ENCODE data around the gene MCTP1. TPM values are rescaled to one million over a fixed set of nuclear protein-coding genes. Genes with fewer than 3 reads are reported as not detected.
"Not testable (repeated sequence)": the region's sequence is repeated elsewhere in the genome, so short reads cannot be mapped to it uniquely, and the experiment has no call there.

Gene MCTP1
- total RNA-seq, 1 experiment from 2014 or later = 25.8 TPM

DNA sequence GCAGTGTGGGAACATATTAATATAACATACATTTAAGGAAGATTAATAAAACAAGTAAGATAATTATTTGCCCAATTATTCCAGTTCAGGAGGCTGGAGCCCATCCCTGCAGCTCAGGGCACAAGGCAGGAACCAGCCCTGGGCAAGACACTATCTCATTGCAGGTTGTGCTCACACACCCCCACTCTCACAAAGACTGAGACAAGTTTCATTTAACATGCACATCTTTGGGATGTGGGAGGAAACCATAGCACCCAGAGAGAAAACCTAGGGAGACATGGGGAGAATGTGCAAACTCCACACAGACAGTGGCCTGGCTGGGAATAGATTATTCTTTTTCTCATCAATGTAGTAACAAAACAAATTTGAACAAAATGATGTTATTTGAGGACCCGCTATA, 279.1 kb downstream of the MCTP1 start:
- intact Hi-C loops (cut with micrococcal nuclease; ENCODE audit: unreplicated experiment) = no loop called here
- Histone ChIP-seq H3K27me3 (replicated peaks; ENCODE audit: insufficient read depth, low read depth, low read length, poor library complexity) (no peaks in the 10 kb centered on the region), H3K36me3 (ENCODE audit: insufficient read depth, low read length, poor library complexity, severe bottlenecking) (no peaks in the 10 kb centered on the region), H3K9me3 (ENCODE audit: low read depth, low read length, poor library complexity, severe bottlenecking) (peaks cover 8% of the 10 kb centered on the region), H3K4me1 (ENCODE audit: insufficient read depth, low read length, poor library complexity, severe bottlenecking) (no peaks in the 10 kb centered on the region), H3K27ac (ENCODE audit: low read depth, low read length, poor library complexity, severe bottlenecking) (no peak overlapping the region), H3K4me3 (ENCODE audit: low read depth, low read length, poor library complexity, severe bottlenecking) (no peak overlapping the region)
- BruUV-seq (replicated peaks) = no TSS peak
- DNase-seq (ENCODE audit: low spot score) = no peak
- ChIA-PET CTCF (no interaction called here), POLR2A (ENCODE audit: low non-redundant PET) (no interaction called here)
- TF ChIP-seq EZH2 (IDR thresholded peaks at IDR 0.05; ENCODE audit: borderline replicate concordance, low read depth, low read length, poor library complexity, severe bottlenecking) = no peak
- TF ChIP-seq, protein P1, sequence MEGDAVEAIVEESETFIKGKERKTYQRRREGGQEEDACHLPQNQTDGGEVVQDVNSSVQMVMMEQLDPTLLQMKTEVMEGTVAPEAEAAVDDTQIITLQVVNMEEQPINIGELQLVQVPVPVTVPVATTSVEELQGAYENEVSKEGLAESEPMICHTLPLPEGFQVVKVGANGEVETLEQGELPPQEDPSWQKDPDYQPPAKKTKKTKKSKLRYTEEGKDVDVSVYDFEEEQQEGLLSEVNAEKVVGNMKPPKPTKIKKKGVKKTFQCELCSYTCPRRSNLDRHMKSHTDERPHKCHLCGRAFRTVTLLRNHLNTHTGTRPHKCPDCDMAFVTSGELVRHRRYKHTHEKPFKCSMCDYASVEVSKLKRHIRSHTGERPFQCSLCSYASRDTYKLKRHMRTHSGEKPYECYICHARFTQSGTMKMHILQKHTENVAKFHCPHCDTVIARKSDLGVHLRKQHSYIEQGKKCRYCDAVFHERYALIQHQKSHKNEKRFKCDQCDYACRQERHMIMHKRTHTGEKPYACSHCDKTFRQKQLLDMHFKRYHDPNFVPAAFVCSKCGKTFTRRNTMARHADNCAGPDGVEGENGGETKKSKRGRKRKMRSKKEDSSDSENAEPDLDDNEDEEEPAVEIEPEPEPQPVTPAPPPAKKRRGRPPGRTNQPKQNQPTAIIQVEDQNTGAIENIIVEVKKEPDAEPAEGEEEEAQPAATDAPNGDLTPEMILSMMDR (conservative IDR thresholded peaks at IDR 0.05; ENCODE audit: low read depth, low read length) = no peak

GRCh38 chr5:94998670-94999069, 286.2 kb downstream of the MCTP1 start:
- H3K27me3 ChIP-seq (replicated peaks; ENCODE audit: insufficient read depth, low read depth, low read length, poor library complexity) = no peaks in the 10 kb centered on the region
- no peak overlapping the region for H3K27ac ChIP-seq (ENCODE audit: low read depth, low read length, poor library complexity, severe bottlenecking)
- peak; percentile 10 for DNase-seq (ENCODE audit: low spot score)
- ChIA-PET POLR2A (ENCODE audit: low non-redundant PET) (no interaction called here), CTCF (no interaction called here)
- H3K4me3 ChIP-seq (ENCODE audit: low read depth, low read length, poor library complexity, severe bottlenecking) = no peak overlapping the region
- no peaks in the 10 kb centered on the region for H3K9me3 ChIP-seq (ENCODE audit: low read depth, low read length, poor library complexity, severe bottlenecking)
- BruUV-seq (replicated peaks) = no TSS peak
- H3K4me1 ChIP-seq (ENCODE audit: insufficient read depth, low read length, poor library complexity, severe bottlenecking) = no peaks in the 10 kb centered on the region
- intact Hi-C loops (cut with micrococcal nuclease; ENCODE audit: unreplicated experiment) = no loop called here
- TF ChIP-seq, protein P1 (conservative IDR thresholded peaks at IDR 0.05; ENCODE audit: low read depth, low read length) = no peak
- TF ChIP-seq EZH2 (IDR thresholded peaks at IDR 0.05; ENCODE audit: borderline replicate concordance, low read depth, low read length, poor library complexity, severe bottlenecking) = no peak
- no peaks in the 10 kb centered on the region for H3K36me3 ChIP-seq (ENCODE audit: insufficient read depth, low read length, poor library complexity, severe bottlenecking)

- CTCF ChIA-PET; intact Hi-C loops (cut with micrococcal nuclease; ENCODE audit: unreplicated experiment): not testable (repeated sequence)
These were observed 290.4 kb downstream of the MCTP1 start for GRCh38 chr5:94994537-94994936.

GRCh38 chr5:94993491-94993890, 291.4 kb downstream of the MCTP1 start:
- H3K4me1 ChIP-seq (ENCODE audit: insufficient read depth, low read length, poor library complexity, severe bottlenecking) = no peaks in the 10 kb centered on the region
- TF ChIP-seq, protein P1 (conservative IDR thresholded peaks at IDR 0.05; ENCODE audit: low read depth, low read length) = no peak
- TF ChIP-seq EZH2 (IDR thresholded peaks at IDR 0.05; ENCODE audit: borderline replicate concordance, low read depth, low read length, poor library complexity, severe bottlenecking) = no peak
- BruUV-seq (replicated peaks) = no TSS peak
- no peak overlapping the region for H3K4me3 ChIP-seq (ENCODE audit: low read depth, low read length, poor library complexity, severe bottlenecking)
- no peak for DNase-seq (ENCODE audit: low spot score)
- POLR2A ChIA-PET (ENCODE audit: low non-redundant PET) = no interaction called here
- CTCF ChIA-PET = no interaction called here
- H3K9me3 ChIP-seq (ENCODE audit: low read depth, low read length, poor library complexity, severe bottlenecking) = no peaks in the 10 kb centered on the region
- intact Hi-C loops (cut with micrococcal nuclease; ENCODE audit: unreplicated experiment) = no loop called here
- no peaks in the 10 kb centered on the region for H3K27me3 ChIP-seq (replicated peaks; ENCODE audit: insufficient read depth, low read depth, low read length, poor library complexity)
- H3K36me3 ChIP-seq (ENCODE audit: insufficient read depth, low read length, poor library complexity, severe bottlenecking) = no peaks in the 10 kb centered on the region
- no peak overlapping the region for H3K27ac ChIP-seq (ENCODE audit: low read depth, low read length, poor library complexity, severe bottlenecking)

More at GRCh38 chr5:94994537-94994936, 290.4 kb downstream of the MCTP1 start:
- not testable (repeated sequence) for H3K36me3 ChIP-seq (ENCODE audit: insufficient read depth, low read length, poor library complexity, severe bottlenecking); H3K27me3 ChIP-seq (replicated peaks; ENCODE audit: insufficient read depth, low read depth, low read length, poor library complexity); H3K9me3 ChIP-seq (ENCODE audit: low read depth, low read length, poor library complexity, severe bottlenecking); H3K4me1 ChIP-seq (ENCODE audit: insufficient read depth, low read length, poor library complexity, severe bottlenecking); H3K27ac ChIP-seq (ENCODE audit: low read depth, low read length, poor library complexity, severe bottlenecking); H3K4me3 ChIP-seq (ENCODE audit: low read depth, low read length, poor library complexity, severe bottlenecking); DNase-seq (ENCODE audit: low spot score); BruUV-seq (replicated peaks)
- POLR2A ChIA-PET (ENCODE audit: low non-redundant PET) = interaction anchor here (0.5 kb wide), 1 partner anchor 151 kb away, joined by 3 read pairs; no protein-coding TSS in a partner anchor
